MM.1S (cell line): ENCODE results near the gene CPA2.

Experiments used
- DNase-seq: peaks from one replicate; pipeline ENCODE4 v3.0.0-alpha.2; 2015
- H2AFZ ChIP-seq: fragments of 300-600 bp; sonication (generic); 2 replicates; pipeline ENCODE4 v1.6.0; 2016; ENCODE audit warnings: antibody characterized with exemption, low read length
- H3F3A ChIP-seq: fragments of 300-600 bp; sonication (generic); 2 replicates; pipeline ENCODE4 v1.6.1; 2016; ENCODE audit warnings: mild to moderate bottlenecking, antibody characterized with exemption, low read length, moderate library complexity, mixed read lengths; ENCODE audit not compliant: insufficient read depth
- H3K27ac ChIP-seq: fragments of 300-600 bp; sonication (generic); 2 replicates; pipeline ENCODE4 v1.5.1; 2016; ENCODE audit warnings: mild to moderate bottlenecking, low read length
- H3K27me3 ChIP-seq: fragments of 300-600 bp; sonication (generic); replicated peaks from 2 replicates; pipeline ENCODE4 v1.6.0; 2016; ENCODE audit warnings: low read length; ENCODE audit not compliant: insufficient read depth
- H3K36me3 ChIP-seq: fragments of 300-600 bp; sonication (generic); replicated peaks from 2 replicates; pipeline ENCODE4 v1.6.1; 2016; ENCODE audit warnings: mild to moderate bottlenecking, low read length, mixed read lengths; ENCODE audit not compliant: insufficient read depth
- H3K4me1 ChIP-seq: fragments of 300-600 bp; sonication (generic); 2 replicates; pipeline ENCODE4 v1.6.1; 2016; ENCODE audit warnings: low read length, mixed read lengths
- H3K4me2 ChIP-seq: fragments of 300-600 bp; sonication (generic); 2 replicates; pipeline ENCODE4 v1.6.0; 2016; ENCODE audit warnings: low read depth, low read length
- H3K4me3 ChIP-seq: fragments of 300-600 bp; sonication (generic); 2 replicates; pipeline ENCODE4 v1.5.1; 2016; ENCODE audit warnings: low read length, mixed read lengths
- H3K79me2 ChIP-seq: fragments of 300-600 bp; sonication (generic); 2 replicates; pipeline ENCODE4 v1.6.1; 2016; ENCODE audit warnings: mixed run types, low read length, mixed read lengths
- H3K9ac ChIP-seq: fragments of 300-600 bp; sonication (generic); 2 replicates; pipeline ENCODE4 v1.6.1; 2016; ENCODE audit warnings: low read length, mixed read lengths
- H3K9me2 ChIP-seq: fragments of 300-600 bp; sonication (generic); replicated peaks from 2 replicates; pipeline ENCODE4 v1.6.1; 2016; ENCODE audit warnings: mild to moderate bottlenecking, low read length, mixed read lengths; ENCODE audit not compliant: insufficient read depth
- H3K9me3 ChIP-seq: fragments of 300-600 bp; sonication (generic); replicated peaks from 2 replicates; pipeline ENCODE4 v1.6.1; 2016; ENCODE audit warnings: mild to moderate bottlenecking, low read length, mixed read lengths; ENCODE audit not compliant: insufficient read depth
- H4K20me1 ChIP-seq: fragments of 300-600 bp; sonication (generic); 2 replicates; pipeline ENCODE4 v1.6.1; 2016; ENCODE audit warnings: mild to moderate bottlenecking, low read length, moderate library complexity, mixed read lengths; ENCODE audit not compliant: insufficient read depth
- CTCF ChIP-seq: fragments of 300-600 bp; sonication (generic); IDR thresholded peaks from 2 replicates; pipeline ENCODE4 v1.5.1; 2016; ENCODE audit warnings: antibody characterized with exemption, low read length, mixed read lengths
- EZH2 ChIP-seq: fragments of 300-600 bp; sonication (generic); optimal IDR thresholded peaks from 2 replicates; pipeline ENCODE3; 2017; ENCODE audit warnings: low read depth, mild to moderate bottlenecking, antibody characterized with exemption, low read length, mixed read lengths
- EZH2phosphoT487 ChIP-seq: fragments of 300-600 bp; sonication (generic); IDR thresholded peaks from 2 replicates; pipeline ENCODE4 v1.6.1; 2018; ENCODE audit warnings: antibody characterized with exemption, low read length

CPA2 gene

GRCh38 chr7:130301501-130302020 lies 34.9 kb downstream of the CPA2 start:
- Histone ChIP-seq H3K36me3 (no peaks in the 10 kb centered on the region), H3K9me2 (no peaks in the 10 kb centered on the region), H3K27ac (no peak overlapping the region), H3F3A (no peaks in the 10 kb centered on the region), H3K4me1 (no peaks in the 10 kb centered on the region), H2AFZ (no peak overlapping the region), H3K27me3 (no peaks in the 10 kb centered on the region), H3K4me3 (no peak overlapping the region), H3K79me2 (no peaks in the 10 kb centered on the region), H4K20me1 (no peaks in the 10 kb centered on the region), H3K9ac (no peak overlapping the region), H3K4me2 (no peak overlapping the region), H3K9me3 (no peaks in the 10 kb centered on the region)
- DNase-seq, result no peak
- TF ChIP-seq EZH2phosphoT487 (no peak), CTCF (no peak), EZH2 (no peak)

GRCh38 chr7:130302649-130303048 lies 36.0 kb downstream of the CPA2 start:
- Histone ChIP-seq H3K9me2 (no peaks in the 10 kb centered on the region), H3K27ac (no peak overlapping the region), H3K27me3 (no peaks in the 10 kb centered on the region), H3K9me3 (no peaks in the 10 kb centered on the region), H3K4me3 (no peak overlapping the region), H3K4me2 (no peak overlapping the region), H3K4me1 (no peaks in the 10 kb centered on the region), H4K20me1 (no peaks in the 10 kb centered on the region), H3K36me3 (no peaks in the 10 kb centered on the region), H3K9ac (no peak overlapping the region), H2AFZ (no peak overlapping the region), H3K79me2 (no peaks in the 10 kb centered on the region), H3F3A (no peaks in the 10 kb centered on the region)
- no peak for DNase-seq
- TF ChIP-seq EZH2 (no peak), CTCF (no peak), EZH2phosphoT487 (no peak)

- Histone ChIP-seq H2AFZ (no peak overlapping the region), H3K27me3 (no peaks in the 10 kb centered on the region), H3K27ac (no peak overlapping the region), H3K4me3 (no peak overlapping the region), H3F3A (no peaks in the 10 kb centered on the region), H3K4me1 (no peaks in the 10 kb centered on the region), H3K9ac (no peak overlapping the region), H3K9me2 (no peaks in the 10 kb centered on the region), H3K4me2 (no peak overlapping the region), H3K36me3 (no peaks in the 10 kb centered on the region), H4K20me1 (no peaks in the 10 kb centered on the region), H3K79me2 (no peaks in the 10 kb centered on the region), H3K9me3 (no peaks in the 10 kb centered on the region)
- TF ChIP-seq EZH2, result no peak
- DNase-seq, result no peak
Measured at GRCh38 chr7:130303127-130303526, 36.5 kb downstream of the CPA2 start.

GRCh38 chr7:130303551-130303950 lies 36.9 kb downstream of the CPA2 start:
- Histone ChIP-seq H3K27me3 (no peaks in the 10 kb centered on the region), H3K4me3 (no peak overlapping the region), H3K9me2 (no peaks in the 10 kb centered on the region), H3F3A (no peaks in the 10 kb centered on the region), H3K9ac (no peak overlapping the region), H3K9me3 (no peaks in the 10 kb centered on the region), H3K36me3 (no peaks in the 10 kb centered on the region), H4K20me1 (no peaks in the 10 kb centered on the region), H2AFZ (no peak overlapping the region), H3K4me1 (no peaks in the 10 kb centered on the region), H3K4me2 (no peak overlapping the region), H3K27ac (no peak overlapping the region), H3K79me2 (no peaks in the 10 kb centered on the region)
- no peak for TF ChIP-seq CTCF
- TF ChIP-seq EZH2, result no peak
- no peak for TF ChIP-seq EZH2phosphoT487
- no peak for DNase-seq
